ES-I3 (cell line): ENCODE results near the gene NFKBIZ.
"Not testable (repeated sequence)": the region's sequence is repeated elsewhere in the genome, so short reads cannot be mapped to it uniquely, and the experiment has no call there.

Source experiments
- H3K36me3 ChIP-seq: 2 replicates; pipeline ENCODE4 v1.6.1; 2013; ENCODE audit warnings: mild to moderate bottlenecking, low read length, control low read depth, moderate library complexity; ENCODE audit not compliant: insufficient read depth
- H3K4me1 ChIP-seq: 2 replicates; pipeline ENCODE4 v1.6.1; 2013; ENCODE audit warnings: mild to moderate bottlenecking, control low read depth, low read length; ENCODE audit not compliant: insufficient read depth
- H3K9ac ChIP-seq: 2 replicates; pipeline ENCODE4 v1.6.1; 2013; ENCODE audit warnings: low read depth, mild to moderate bottlenecking, low read length, moderate library complexity
- H3K9me3 ChIP-seq: 2 replicates; pipeline ENCODE4 v1.6.1; 2013; ENCODE audit warnings: mild to moderate bottlenecking, low read length, moderate library complexity; ENCODE audit not compliant: control insufficient read depth, insufficient read depth

Gene NFKBIZ

GRCh38 chr3:101890716-101891115, 41.4 kb downstream of the NFKBIZ start:
- no peaks in the 10 kb centered on the region for H3K36me3 ChIP-seq
- peaks cover 3% of the 10 kb centered on the region; the same call in 1 of the 2 replicates for H3K9me3 ChIP-seq
- H3K4me1 ChIP-seq: no peaks in the 10 kb centered on the region
- H3K9ac ChIP-seq: no peak overlapping the region

GRCh38 chr3:101892648-101893047, 43.3 kb downstream of the NFKBIZ start:
- Histone ChIP-seq H3K4me1 (no peaks in the 10 kb centered on the region), H3K36me3 (no peaks in the 10 kb centered on the region), H3K9me3 (peaks cover 3% of the 10 kb centered on the region; the same call in 1 of the 2 replicates), H3K9ac (no peak overlapping the region)

GRCh38 chr3:101896083-101896757, 46.9 kb downstream of the NFKBIZ start:
- Histone ChIP-seq H3K9me3 (peaks cover 3% of the 10 kb centered on the region; the same call in 1 of the 2 replicates), H3K4me1 (peaks cover 2% of the 10 kb centered on the region; the same call in 1 of the 2 replicates)

GRCh38 chr3:101897013-101897412, 47.7 kb downstream of the NFKBIZ start:
- Histone ChIP-seq H3K36me3 (no peaks in the 10 kb centered on the region), H3K9me3 (peaks cover 3% of the 10 kb centered on the region; the same call in 1 of the 2 replicates), H3K4me1 (peaks cover 8% of the 10 kb centered on the region)

More at GRCh38 chr3:101896083-101896757, 46.9 kb downstream of the NFKBIZ start:
- H3K36me3 ChIP-seq: no peaks in the 10 kb centered on the region
- no peak overlapping the region for H3K9ac ChIP-seq

GRCh38 chr3:101898039-101898438, 48.7 kb downstream of the NFKBIZ start:
- H3K9ac ChIP-seq: no peak overlapping the region
- peaks cover 3% of the 10 kb centered on the region; the same call in 1 of the 2 replicates for H3K9me3 ChIP-seq
- H3K36me3 ChIP-seq: no peaks in the 10 kb centered on the region
- H3K4me1 ChIP-seq: peaks cover 9% of the 10 kb centered on the region

More at GRCh38 chr3:101897013-101897412, 47.7 kb downstream of the NFKBIZ start:
- no peak overlapping the region for H3K9ac ChIP-seq

GRCh38 chr3:101898752-101899169, 49.4 kb downstream of the NFKBIZ start:
- Histone ChIP-seq H3K9me3 (peaks cover 3% of the 10 kb centered on the region; the same call in 1 of the 2 replicates), H3K36me3 (no peaks in the 10 kb centered on the region), H3K9ac (no peak overlapping the region), H3K4me1 (peaks cover 9% of the 10 kb centered on the region)

GRCh38 chr3:101900316-101900715, 51.0 kb downstream of the NFKBIZ start:
- Histone ChIP-seq H3K9me3 (no peaks in the 10 kb centered on the region), H3K36me3 (no peaks in the 10 kb centered on the region), H3K4me1 (peaks cover 9% of the 10 kb centered on the region), H3K9ac (no peak overlapping the region)

GRCh38 chr3:101900736-101901135, 51.4 kb downstream of the NFKBIZ start:
- Histone ChIP-seq H3K9ac (no peak overlapping the region), H3K4me1 (peaks cover 9% of the 10 kb centered on the region)

GRCh38 chr3:101902041-101902440, 52.7 kb downstream of the NFKBIZ start:
- H3K9me3 ChIP-seq: no peaks in the 10 kb centered on the region
- H3K4me1 ChIP-seq: peaks cover 9% of the 10 kb centered on the region
- H3K9ac ChIP-seq: no peak overlapping the region; the same call in 1 of the 2 replicates
- no peaks in the 10 kb centered on the region for H3K36me3 ChIP-seq

More at GRCh38 chr3:101900736-101901135, 51.4 kb downstream of the NFKBIZ start:
- no peaks in the 10 kb centered on the region for H3K36me3 ChIP-seq
- no peaks in the 10 kb centered on the region for H3K9me3 ChIP-seq

- H3K4me1 ChIP-seq: peaks cover 9% of the 10 kb centered on the region
- H3K9ac ChIP-seq: no peak overlapping the region
- H3K9me3 ChIP-seq: no peaks in the 10 kb centered on the region
- H3K36me3 ChIP-seq: no peaks in the 10 kb centered on the region
Measured at GRCh38 chr3:101903451-101903871, 54.1 kb downstream of the NFKBIZ start.

GRCh38 chr3:101905573-101905972, 56.3 kb downstream of the NFKBIZ start:
- H3K36me3 ChIP-seq, H3K9ac ChIP-seq, H3K4me1 ChIP-seq, H3K9me3 ChIP-seq: not testable (repeated sequence)
